HEK293T (cell line): ENCODE data around the gene PGM1.

Source experiments
- FOXA1 ChIP-seq: fragments of 450-650 bp; IDR thresholded peaks from 2 replicates; pipeline ENCODE4 v1.6.1; 2016; ENCODE audit warnings: mild to moderate bottlenecking
- FOXM1 ChIP-seq: fragments of 450-650 bp; IDR thresholded peaks from 2 replicates; pipeline ENCODE4 v1.6.1; 2017; ENCODE audit warnings: mild to moderate bottlenecking, borderline replicate concordance
- HDGF ChIP-seq: fragments of 450-650 bp; IDR thresholded peaks from 2 replicates; pipeline ENCODE4 v1.6.1; 2017; ENCODE audit warnings: antibody characterized with exemption, borderline replicate concordance
- L3MBTL2 ChIP-seq: fragments of 450-650 bp; conservative IDR thresholded peaks from 2 replicates; pipeline ENCODE4 v1.6.1; 2016; ENCODE audit warnings: mild to moderate bottlenecking
- NFRKB ChIP-seq: fragments of 450-650 bp; IDR thresholded peaks from 2 replicates; pipeline ENCODE4 v1.6.1; 2016; ENCODE audit warnings: mild to moderate bottlenecking, moderate library complexity
- SP1 ChIP-seq: fragments of 450-650 bp; IDR thresholded peaks from 2 replicates; pipeline ENCODE4 v1.6.1; 2017

DNA sequence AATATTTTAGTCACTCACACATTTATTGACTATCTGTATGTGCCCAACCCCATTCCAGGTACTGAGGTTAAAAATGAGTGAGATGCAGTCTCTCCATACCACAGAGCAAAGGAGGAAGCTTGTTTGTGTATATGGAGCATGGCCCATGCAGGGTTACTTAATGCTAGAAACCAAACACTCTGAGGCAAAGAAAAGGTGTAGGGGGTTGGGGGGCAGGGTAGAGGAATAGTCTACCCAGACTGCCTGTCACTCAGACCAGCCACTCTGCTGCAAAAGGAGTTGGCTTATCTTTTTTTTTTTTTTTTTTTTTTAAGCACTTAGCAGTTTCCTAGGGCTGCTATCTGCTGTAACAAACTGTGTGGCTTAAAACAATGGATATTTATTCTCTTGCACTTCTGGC lies 19.8 kb downstream of the PGM1 start:
- TF ChIP-seq SP1 (no peak), L3MBTL2 (no peak), HDGF (no peak), FOXM1 (no peak), FOXA1 (no peak), NFRKB (no peak)
